8988T (cell line): Measurements from ENCODE around the gene SIPA1L3.
"Not testable (repeated sequence)": the region's sequence is repeated elsewhere in the genome, so short reads cannot be mapped to it uniquely, and the experiment has no call there.

ENCODE experiments used
- DNase-seq: peaks from one replicate; pipeline ENCODE4 v3.0.0; 2011

SIPA1L3 gene

DNA sequence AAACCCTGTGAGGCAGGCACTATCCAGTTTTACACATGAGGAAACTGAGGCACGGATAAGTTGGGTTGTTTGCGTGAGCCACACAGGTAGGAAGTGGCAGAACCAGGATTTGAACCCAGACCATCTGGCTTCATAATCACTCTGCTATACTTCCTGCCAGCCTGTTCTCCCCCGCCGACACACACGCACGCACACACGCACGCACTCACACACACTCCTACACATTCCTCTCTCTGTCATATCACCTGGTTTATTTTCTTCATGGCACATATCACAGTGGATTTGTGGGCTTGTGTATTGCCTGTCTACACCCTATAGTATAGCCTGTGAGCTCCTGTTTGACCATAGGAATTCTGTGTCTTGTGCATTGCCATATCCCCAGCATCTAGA lies 140.0 kb downstream of the SIPA1L3 start:
- DNase-seq = no peak

DNA sequence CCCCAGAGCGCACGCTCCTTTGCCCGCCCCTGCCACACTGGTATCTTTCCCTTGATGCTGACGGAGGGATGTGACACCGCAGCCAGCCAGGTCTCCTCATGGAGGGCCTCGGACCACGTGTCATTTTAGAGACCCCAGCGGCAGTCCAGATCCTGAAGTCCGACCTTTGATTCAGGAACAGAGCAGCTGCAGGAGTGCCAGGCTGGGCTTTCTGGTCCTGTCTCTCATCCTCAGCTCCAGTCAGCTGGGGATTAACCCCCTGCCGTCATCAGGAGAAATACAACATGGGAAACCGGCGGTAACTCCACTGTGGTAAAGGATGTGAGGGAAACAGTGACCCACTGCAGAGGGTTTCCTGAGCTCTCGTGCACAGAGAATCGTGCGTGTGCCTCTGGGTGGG lies 140.6 kb downstream of the SIPA1L3 start:
- no peak for DNase-seq

DNA sequence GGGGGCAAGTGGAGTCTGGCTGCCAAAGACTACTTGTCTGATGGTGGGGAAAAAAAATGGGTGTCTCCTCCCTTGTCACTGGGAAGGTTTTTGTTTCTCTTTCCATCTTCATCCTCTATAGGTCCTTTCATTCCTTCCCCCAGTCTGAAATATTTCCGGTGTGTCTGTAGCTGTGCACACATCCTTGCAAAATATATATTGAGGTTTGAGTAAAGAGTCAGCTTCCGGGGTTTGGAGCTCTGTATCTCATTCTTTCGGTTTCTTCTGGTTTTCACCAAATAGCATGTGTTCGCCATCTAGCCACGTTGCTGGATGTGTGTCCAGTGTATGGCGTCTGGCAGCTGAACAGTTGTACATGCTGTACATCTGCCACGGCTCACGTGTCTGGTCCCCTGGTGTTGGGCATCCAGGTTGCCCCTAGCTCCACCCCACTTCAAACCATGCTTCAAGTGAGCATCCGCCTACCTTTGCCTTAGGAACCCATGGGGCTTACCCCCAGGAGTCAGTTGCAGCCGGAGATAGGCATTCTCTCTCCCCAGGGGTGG lies 142.2 kb downstream of the SIPA1L3 start:
- DNase-seq = no peak

DNA sequence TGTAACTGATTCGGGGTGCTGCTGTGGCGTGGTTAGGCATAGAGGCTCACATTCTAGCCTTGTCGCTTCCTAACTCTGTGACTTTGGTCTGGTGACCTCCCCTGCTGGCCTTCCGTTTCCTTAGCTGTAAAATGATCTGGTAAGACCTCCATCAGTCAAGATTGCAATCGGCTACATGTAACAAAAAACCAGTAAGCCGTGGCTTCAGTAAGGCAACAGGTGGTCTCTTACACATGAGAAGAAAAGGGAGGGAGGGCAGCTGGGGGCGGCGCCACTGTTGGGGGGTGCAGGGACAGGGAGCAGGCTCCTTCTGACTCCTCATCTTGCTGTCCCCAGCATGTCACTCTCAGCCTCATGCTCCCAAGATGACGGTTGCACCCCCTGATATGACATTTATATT lies 148.0 kb downstream of the SIPA1L3 start:
- DNase-seq = no peak

DNA sequence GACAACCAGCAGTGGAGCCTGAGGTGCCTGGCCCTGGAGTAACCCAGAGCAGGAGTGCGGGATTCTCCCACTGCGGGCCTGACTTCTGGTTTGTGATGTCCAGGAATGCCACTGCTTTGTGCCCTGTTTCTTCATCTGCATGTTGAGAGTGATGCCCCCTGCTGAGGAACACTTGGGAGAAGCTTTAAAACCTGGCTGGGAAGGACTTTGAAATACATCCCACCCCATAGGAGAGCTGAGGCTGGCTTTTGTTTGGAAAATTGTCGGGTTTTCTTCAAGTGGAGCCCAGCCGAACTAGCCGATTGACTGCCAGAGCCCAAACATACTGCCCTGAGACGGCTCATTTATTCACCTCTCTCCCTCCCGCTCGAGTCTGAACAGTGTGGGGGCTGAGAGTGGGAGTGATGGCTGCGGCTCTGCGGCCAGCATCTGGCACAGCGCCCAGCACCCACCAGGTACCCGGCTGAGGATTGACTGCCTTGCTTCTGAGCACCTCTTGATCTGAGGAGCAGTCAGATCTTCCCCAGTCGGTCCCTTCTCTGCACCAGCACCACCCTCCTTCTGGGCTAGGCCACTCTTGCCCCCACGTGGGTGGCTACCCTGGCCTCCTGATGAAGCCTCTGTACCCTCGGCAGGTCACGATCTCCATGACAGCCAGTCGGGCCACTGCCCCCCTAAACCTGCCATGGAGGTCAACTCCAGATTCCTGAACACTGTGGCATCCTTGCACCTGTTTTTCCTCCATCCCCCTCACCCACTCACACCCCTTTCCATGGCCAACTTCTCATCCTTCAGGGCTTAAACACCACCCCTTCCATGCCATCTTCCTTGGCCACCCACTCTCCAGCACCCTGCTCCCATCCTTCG lies 148.9 kb downstream of the SIPA1L3 start:
- DNase-seq = no peak

DNA sequence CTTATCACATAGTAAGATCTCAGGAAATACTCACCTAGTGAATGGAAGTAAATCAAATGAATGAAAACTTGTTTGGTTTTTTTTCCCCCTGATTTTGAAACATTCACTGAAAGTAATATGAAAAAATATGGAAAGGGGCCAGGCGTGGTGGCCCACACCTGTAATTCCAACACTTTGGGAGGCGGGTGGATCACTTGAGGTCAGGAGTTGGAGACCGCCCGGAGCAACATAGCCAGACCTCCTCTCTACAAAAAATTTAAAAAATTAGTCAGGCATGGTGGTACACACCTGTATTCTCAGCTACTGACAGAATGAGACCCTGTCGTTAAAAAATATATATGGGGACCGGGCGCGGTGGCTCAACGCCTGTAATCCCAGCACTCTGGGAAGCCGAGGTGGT lies 149.6 kb downstream of the SIPA1L3 start:
- no peak for DNase-seq

DNA sequence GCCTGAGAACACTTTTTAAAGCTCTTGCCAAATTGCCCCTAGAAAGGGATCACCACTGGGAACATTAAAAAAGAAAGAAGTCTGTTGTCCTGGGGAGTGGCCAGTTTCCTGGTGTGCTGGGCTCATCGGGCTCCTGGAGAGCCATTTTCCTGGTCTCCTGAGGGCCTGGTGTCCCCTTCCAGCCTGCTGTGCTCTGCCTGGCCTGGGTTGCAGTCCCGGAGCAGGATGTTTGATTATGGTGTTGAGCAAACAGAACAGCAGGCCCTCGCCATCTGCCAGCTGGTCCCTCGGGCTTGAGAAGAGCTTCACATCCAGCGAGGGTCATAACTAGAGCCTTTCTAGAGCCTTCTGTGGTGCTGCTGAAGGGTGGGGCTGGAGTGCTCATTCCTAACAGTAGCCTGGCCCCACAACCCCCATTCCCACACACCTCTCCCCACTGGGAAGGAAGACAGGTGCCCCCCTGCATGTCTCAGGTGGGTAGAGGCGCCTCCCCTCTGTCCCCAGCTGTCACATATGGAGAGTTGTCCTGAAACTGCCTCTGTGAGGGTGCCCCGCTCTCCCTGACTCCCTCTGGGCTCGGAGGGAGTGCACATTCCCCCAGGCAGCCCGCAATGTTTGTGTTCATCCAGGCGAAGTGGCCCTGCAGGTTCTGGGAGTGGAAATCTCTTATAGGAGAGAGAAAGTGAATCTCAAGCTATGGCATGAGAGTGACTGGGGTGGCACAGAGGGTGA lies 151.1 kb downstream of the SIPA1L3 start:
- DNase-seq = no peak

DNA sequence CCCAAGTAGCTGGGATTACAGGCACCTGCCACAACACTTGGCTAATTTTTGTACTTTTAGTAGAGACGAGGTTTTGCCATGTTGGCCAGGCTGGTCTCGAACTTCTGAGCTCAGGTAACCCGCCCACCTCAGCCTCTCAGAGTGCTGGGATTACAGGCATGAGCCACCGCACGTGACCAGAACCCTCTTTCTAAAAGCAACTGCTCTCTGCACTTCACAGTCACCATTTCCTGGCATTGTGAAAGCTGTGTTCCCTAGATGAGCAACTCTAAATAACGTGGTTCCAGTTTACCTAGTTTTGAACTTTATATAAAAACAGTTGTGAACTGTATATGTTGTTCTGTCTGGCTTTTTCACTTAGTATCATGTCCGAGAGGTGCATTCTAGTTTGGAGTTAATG lies 152.9 kb downstream of the SIPA1L3 start:
- DNase-seq = no peak

DNA sequence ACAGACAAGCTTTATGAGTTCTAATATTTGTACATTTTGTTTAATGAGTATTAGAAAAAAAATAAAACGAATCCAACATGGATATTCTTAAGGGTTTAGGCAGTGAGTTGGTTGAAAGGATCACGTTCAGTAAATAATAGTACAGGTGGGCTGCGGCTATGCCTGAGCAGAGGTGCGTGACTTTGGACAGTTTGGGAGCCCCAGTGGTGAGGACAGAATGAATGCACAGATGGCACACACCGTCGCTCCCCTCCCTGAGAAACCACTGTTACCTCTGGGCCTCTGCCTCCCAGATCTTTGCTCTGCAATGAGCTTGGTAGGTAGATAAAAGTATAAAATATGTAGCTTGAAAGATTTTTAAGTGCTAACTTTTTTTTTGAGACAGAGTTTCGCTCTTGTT lies 153.3 kb downstream of the SIPA1L3 start:
- no peak for DNase-seq

DNA sequence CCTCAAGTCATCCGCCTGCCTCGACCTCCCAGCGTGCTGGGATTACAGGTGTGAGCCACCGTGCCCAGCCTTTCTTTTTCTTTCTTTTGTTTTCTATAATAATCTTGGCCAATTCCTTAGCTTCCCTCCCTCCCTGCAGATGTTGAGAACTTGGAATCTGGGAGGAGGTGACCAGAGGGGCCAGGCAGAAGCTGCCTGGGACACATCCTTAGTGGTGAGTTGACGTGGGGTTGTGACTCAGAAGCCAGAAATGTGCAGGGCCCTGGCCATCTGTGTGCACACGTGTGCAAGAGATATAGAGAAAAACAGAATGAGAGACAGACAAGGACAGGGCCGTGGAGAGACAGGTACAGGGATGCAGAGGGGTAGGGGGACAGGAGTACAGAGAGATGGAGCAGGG lies 154.3 kb downstream of the SIPA1L3 start:
- peak; percentile 96 for DNase-seq

DNA sequence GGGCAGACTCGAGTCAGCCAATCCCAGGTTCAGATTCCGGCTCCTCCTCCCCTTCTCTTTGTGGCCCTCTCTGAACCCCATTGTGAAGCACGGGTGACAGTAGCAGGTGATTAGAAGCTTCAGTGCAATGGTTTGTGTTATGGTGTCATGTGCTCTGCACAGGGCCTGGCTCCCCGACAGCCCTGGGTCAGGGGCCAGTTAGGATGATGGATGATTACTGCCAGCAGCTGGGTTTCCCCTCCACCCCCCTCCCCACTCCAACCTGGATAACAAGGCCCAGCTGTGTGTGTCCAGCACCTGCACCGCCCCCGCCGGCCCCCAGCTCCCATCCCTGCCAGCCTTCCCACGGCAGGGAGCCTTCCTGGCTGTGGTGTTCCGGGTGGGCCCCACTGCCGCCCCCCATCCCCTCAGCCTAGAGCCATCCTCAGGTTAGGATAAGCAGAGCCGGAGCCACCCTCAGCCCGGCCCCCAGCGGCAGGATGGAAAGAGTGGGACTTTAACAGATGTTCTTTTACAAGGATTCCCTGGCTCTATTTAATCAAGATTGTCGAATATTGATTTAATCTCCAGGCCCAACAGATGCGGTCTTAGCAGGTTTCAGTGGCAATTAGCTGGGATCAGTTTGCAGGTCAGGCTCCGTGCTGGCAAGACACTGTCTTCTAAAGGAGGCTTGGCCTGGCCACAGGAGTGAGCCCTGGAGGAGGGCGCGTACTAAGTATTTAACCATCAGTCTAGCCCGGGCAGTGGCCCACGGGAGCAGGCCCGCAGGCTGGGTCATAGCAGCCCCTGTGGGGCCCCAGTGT lies 156.2 kb downstream of the SIPA1L3 start:
- no peak for DNase-seq

DNA sequence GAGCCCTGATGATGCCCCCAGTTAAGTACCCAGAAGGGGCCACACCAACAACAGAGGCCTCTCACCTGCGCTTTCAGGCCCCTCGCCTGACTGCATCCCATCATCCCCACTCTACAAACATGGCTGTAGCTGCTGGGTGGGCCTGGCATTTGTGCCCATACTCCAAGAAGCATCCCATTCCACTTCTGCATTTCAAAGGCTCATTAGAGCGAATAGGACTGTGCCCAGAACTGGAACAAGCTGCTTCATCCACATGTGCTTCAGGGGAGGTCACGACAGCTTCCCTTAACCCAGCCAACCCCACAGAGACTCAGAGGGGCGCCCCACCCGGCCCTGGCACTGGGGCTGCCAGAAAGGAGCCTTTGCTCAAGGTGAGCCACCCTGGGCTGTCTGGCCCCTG lies 156.9 kb downstream of the SIPA1L3 start:
- DNase-seq = no peak

DNA sequence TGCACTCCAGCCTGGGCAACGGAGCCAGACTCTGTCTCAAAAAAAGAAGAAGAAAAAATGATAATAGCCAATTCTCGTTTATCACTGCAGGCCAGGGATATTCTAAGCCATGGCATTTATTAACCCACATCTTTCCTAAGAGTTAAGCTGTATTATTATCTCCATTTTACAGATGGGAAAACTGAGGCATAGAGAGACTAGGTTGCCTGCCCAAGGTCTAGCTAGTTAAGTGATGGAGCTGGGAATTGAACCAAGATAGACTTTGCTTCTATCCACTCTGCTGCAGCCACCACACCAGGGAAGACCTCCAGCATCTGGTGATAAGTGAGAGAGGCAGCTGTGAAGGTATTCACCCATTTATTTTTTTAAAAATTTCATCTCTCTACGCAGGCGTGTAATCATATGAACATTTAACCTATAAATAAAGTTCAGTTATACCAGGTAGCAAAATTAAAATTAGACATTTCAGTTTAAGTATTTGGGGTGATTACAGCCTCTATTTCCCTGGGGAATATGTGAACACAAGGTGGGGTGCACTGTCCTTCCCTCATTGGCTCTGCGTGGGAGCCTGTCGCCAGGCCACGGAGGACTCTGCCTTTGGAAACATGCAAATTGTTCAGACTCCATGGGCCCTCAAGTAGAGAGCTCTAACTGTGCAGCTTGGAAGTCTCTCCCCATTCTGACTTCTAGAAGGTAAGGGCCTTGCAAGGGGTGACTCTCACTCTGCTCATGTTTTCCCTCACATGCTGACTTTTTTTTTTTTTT lies 157.8 kb downstream of the SIPA1L3 start:
- no peak for DNase-seq

DNA sequence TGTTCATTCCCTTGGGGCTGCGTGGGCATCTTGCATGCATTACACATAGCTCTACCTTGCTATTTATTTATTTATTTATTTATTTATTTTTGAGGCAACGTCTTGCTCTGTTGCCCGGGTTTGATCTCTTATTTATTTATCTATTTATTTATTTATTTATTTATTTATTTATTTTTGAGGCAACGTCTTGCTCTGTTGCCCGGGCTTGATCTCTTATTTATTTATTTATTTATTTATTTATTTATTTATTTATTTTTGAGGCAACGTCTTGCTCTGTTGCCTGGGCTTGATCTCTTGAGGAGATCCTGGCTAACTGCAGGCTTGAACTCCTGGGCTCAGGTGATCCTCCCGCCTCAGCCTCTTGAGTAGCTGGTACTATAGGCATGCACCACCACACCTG lies 158.8 kb downstream of the SIPA1L3 start:
- DNase-seq = not testable (repeated sequence)

DNA sequence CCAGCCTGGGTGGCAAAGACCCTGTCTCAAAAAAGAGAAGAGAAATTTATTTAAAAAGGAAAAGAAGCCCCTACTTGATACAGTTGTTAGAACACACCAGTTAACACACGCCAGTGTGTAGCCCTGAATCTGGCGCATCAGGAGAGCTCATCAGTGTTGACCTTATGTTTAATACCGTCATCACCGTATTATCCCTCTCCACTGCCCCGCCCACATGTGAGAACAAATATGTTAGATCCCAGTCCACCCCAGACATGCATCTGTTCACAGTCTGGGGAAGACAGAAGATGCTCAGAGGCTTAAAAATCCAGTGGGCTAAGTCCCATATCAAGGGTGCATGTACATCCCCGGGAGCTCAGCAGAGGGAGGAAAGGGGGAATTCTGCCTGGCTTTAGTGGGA lies 161.8 kb downstream of the SIPA1L3 start:
- DNase-seq = no peak

DNA sequence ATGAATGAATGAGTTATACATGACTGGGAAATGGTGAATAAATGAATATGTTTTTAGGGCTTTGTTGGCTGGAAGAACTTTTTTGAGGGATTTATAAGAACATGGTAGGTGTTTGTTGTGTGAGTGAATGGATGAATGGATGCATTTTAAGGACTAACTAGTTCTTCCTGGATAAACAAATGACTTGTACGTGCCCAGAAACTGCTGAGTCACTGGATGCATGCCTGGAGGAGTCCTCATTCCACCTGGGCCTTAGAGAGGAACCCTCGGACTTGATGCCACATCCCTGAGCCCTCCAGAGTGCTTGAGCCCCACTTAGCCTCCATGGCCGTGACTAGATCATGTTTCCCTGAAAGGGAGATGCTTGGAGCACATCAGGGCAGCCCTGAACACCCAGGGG lies 163.6 kb downstream of the SIPA1L3 start:
- no peak for DNase-seq

DNA sequence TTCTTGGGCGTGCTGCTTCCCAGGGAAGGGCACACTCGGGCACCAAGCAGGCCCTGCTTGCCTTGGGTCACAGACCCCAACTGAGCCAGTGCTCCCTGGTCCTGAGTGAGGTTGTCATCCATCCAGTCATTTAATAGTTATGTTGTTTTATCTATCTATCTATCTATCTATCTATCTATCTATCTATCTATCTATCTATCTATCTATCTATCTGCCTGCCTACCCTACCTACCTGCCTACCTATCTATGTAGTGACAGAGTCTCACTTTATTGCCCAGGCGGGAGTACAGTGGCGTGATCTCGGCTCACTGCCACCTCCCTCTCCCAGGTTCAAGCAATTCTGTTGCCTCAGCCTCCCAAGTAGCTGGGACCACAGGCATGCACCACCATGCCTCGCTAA lies 164.0 kb downstream of the SIPA1L3 start:
- not testable (repeated sequence) for DNase-seq

DNA sequence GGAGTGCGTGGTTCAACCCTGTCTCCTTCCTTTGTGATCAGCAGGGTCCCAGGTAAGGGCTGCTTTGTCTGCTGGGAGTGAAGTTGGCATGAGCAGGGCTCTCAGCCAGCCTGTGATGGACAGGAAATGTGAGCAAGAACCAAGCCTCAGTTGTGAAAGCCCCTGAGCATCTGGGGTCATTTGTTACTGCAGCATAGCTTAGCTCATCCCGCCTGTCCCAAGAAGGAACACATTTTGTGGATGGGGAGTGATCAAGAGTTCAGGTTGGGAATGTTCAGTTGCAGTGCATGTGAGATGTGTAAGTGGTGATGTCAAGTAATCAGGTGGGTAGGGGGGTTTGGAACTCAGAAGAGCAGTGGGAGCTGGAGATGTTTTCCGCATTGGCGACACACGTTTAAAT lies 164.6 kb downstream of the SIPA1L3 start:
- no peak for DNase-seq

DNA sequence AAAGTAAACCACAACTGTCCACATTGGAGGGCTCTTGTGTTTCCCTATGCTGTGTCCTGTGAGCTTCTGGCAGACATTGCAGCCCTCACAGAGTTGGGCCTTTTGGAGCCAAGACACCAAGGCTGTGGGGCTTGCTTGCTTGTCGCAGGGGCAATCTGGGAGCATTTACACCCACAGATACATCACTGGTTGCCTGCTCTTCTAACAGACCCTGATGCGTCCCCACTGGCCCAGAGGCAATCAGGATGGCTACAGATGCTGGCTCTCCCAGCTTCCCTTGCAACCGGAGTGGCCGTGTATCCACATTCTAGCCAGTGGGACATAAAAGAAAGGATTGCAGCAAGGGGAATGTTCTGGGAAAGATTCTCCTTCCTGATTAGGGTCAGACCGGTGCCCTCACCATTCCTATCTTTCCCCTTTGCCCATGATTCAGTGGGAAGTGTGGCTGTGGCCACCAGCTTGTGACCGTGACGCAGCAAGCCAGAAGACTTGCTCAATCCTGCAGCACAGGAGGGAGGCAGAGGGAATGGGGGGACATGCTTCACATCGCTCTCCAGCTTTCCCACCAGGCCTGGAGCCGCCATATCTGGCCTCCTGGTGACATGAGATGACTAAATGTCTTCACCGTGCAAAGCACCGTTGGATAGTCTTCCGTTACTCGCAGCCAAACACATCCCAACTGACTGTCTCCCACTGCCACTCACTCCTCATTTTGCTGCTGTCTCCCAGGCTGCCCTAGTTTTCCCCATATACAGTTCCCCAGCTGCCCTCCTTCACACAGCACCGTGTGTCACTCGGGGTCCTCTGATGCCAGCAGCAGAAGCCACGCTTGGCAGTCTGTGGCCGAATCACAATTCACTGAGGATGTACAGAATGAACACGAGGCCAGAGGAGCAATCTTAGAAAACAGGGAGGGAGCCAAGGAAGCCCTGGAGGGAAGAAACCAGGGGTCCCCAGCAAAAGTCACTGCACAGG lies 166.1 kb downstream of the SIPA1L3 start:
- DNase-seq = no peak

DNA sequence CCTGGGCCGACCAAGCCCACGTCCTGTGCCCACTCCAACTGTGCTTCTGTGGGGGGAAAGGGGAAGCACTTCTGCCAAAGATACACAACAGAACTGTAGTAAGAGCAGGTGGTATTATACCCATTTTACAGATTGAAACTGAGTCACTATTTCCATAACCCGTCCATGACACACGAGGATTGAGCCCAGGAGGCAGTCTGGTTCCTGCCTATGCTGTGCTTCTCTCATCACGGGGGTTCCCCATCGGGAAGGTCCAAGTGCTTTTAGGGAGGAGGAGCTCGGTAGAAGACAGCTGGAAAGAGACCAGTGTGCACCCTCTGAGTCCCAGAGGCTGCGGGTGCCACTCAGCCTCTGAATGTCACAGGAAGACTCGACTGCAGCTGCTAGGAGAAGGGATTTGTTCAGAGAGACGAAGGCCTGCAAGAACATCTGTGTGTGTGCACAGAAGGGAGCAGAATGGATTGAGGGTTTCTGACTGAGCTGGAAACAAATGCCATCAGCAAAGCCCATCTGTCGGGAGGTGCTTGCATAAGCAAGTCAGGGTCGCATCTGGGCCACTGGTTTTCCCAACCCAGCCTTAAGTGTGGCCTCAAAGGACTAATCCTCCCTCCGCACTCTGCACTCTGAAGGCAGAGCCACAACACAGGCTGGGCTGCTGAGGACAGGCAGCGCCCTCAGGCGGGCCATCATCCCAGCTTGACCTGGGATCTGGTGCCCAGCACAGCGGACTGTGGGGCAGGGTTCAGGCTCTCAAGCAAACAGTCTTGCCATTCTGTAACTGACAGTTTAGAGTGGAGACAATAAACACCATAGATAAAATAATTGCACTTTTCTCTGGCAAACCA lies 167.1 kb downstream of the SIPA1L3 start:
- peak; percentile 58 for DNase-seq
